Prostate gland (tissue), 2 donors: ENCODE results near the gene TMEM245.

ENCODE experiments used
- CTCF ChIP-seq, 4 experiments: fragments of 200-600 bp in 2 of 4; fragments of 450-650 bp in 2 of 4; sonication (generic) in 2 of 4; IDR thresholded peaks; 1 replicate in 3 of 4; 2 replicates in 1 of 4; pipeline ENCODE4 v1.5.1; 2016 to 2019; ENCODE audit warnings: antibody characterized with exemption in 4 of 4, mild to moderate bottlenecking in 2 of 4, moderate library complexity in 2 of 4
- POLR2AphosphoS5 ChIP-seq: sonication (generic); formaldehyde crosslinking; IDR thresholded peaks from one replicate; pipeline ENCODE4 v1.6.1; 2017; ENCODE audit warnings: antibody characterized with exemption

- TF ChIP-seq CTCF (IDR thresholded peaks at IDR 0.05): no peak
- no peak for TF ChIP-seq POLR2AphosphoS5
Observed at GRCh38 chr9:108980893-108981292, 138.9 kb downstream of the TMEM245 start.
